NT2/D1 (cell line): ENCODE data around the gene CABP2.

ENCODE experiments used
- DNase-seq: peaks from one replicate; pipeline ENCODE4 v3.0.0-alpha.2; 2011; ENCODE audit warnings: low read depth, low spot score
- H3K27me3 ChIP-seq: 2 replicates; pipeline ENCODE4 v1.6.0; 2011; ENCODE audit warnings: mild to moderate bottlenecking; ENCODE audit not compliant: insufficient read length, insufficient read depth
- H3K36me3 ChIP-seq: 2 replicates; pipeline ENCODE4 v1.6.1; 2011; ENCODE audit warnings: mild to moderate bottlenecking, low read length, mixed read lengths; ENCODE audit not compliant: insufficient read depth, insufficient read length
- H3K4me1 ChIP-seq: 2 replicates; pipeline ENCODE4 v1.5.1; 2011; ENCODE audit not compliant: insufficient read depth, insufficient read length
- H3K4me3 ChIP-seq: 2 replicates; pipeline ENCODE4 v1.5.1; 2011; ENCODE audit warnings: low read depth; ENCODE audit not compliant: insufficient read length
- H3K9ac ChIP-seq: 2 replicates; pipeline ENCODE4 v1.6.0; 2011; ENCODE audit warnings: low read depth; ENCODE audit not compliant: insufficient read length
- H3K9me3 ChIP-seq: 2 replicates; pipeline ENCODE4 v1.5.1; 2011; ENCODE audit warnings: mild to moderate bottlenecking, low read length; ENCODE audit not compliant: insufficient read depth
- SUZ12 ChIP-seq: IDR thresholded peaks from 2 replicates; pipeline ENCODE4 v1.6.1; 2011; ENCODE audit not compliant: insufficient read length, insufficient read depth; ENCODE audit errors: extremely low read depth
- YY1 ChIP-seq: IDR thresholded peaks from 2 replicates; pipeline ENCODE4 v1.6.1; 2011; ENCODE audit not compliant: insufficient read length, insufficient read depth
- ZNF274 ChIP-seq: IDR thresholded peaks from 2 replicates; pipeline ENCODE4 v1.6.1; 2011; ENCODE audit warnings: mild to moderate bottlenecking, low read depth, low read length

The CABP2 gene

GRCh38 chr11:67492801-67493547, 30.3 kb downstream of the CABP2 start:
- Histone ChIP-seq H3K36me3 (peaks cover 95% of the 10 kb centered on the region), H3K4me1 (peaks cover 23% of the 10 kb centered on the region), H3K9ac (no peak overlapping the region), H3K9me3 (no peaks in the 10 kb centered on the region), H3K27me3 (no peaks in the 10 kb centered on the region), H3K4me3 (no peak overlapping the region)
- TF ChIP-seq YY1 (no peak), SUZ12 (no peak), ZNF274 (no peak)
- DNase-seq: no peak

GRCh38 chr11:67492069-67492727, 31.0 kb downstream of the CABP2 start:
- no peak overlapping the region for H3K4me3 ChIP-seq
- peaks cover 16% of the 10 kb centered on the region for H3K4me1 ChIP-seq
- H3K36me3 ChIP-seq: peaks cover 94% of the 10 kb centered on the region
- DNase-seq: no peak
- H3K27me3 ChIP-seq: no peaks in the 10 kb centered on the region
- H3K9ac ChIP-seq: no peak overlapping the region
- TF ChIP-seq ZNF274: no peak
- TF ChIP-seq SUZ12: no peak
- no peak for TF ChIP-seq YY1
- no peaks in the 10 kb centered on the region for H3K9me3 ChIP-seq

GRCh38 chr11:67491276-67492068, 31.8 kb downstream of the CABP2 start:
- peaks cover 93% of the 10 kb centered on the region for H3K36me3 ChIP-seq

GRCh38 chr11:67490727-67491065, 32.5 kb downstream of the CABP2 start:
- H3K36me3 ChIP-seq: peaks cover 87% of the 10 kb centered on the region
- H3K9me3 ChIP-seq: no peaks in the 10 kb centered on the region
- no peaks in the 10 kb centered on the region for H3K27me3 ChIP-seq
- TF ChIP-seq YY1 (no peak), ZNF274 (no peak), SUZ12 (no peak)
- no peak overlapping the region for H3K9ac ChIP-seq
- no peak overlapping the region for H3K4me3 ChIP-seq
- peaks cover 16% of the 10 kb centered on the region for H3K4me1 ChIP-seq
- DNase-seq: no peak

More at GRCh38 chr11:67491276-67492068, 31.8 kb downstream of the CABP2 start:
- H3K4me1 ChIP-seq: peaks cover 16% of the 10 kb centered on the region
- no peak overlapping the region for H3K4me3 ChIP-seq
- DNase-seq: no peak
- H3K9ac ChIP-seq: peak overlapping the region; percentile 18
- H3K27me3 ChIP-seq: no peaks in the 10 kb centered on the region
- TF ChIP-seq YY1 (no peak), SUZ12 (no peak), ZNF274 (no peak)
- H3K9me3 ChIP-seq: no peaks in the 10 kb centered on the region

GRCh38 chr11:67489885-67490726, 33.1 kb downstream of the CABP2 start:
- Histone ChIP-seq H3K4me3 (no peak overlapping the region), H3K9me3 (no peaks in the 10 kb centered on the region), H3K4me1 (peaks cover 11% of the 10 kb centered on the region), H3K36me3 (peaks cover 81% of the 10 kb centered on the region), H3K27me3 (no peaks in the 10 kb centered on the region), H3K9ac (peak overlapping the region; percentile 43)
- no peak for TF ChIP-seq ZNF274
- no peak for TF ChIP-seq SUZ12
- no peak for TF ChIP-seq YY1
- no peak for DNase-seq

- TF ChIP-seq ZNF274 (no peak), SUZ12 (no peak), YY1 (no peak)
- no peak overlapping the region for H3K9ac ChIP-seq
- no peaks in the 10 kb centered on the region for H3K9me3 ChIP-seq
- H3K4me1 ChIP-seq: peaks cover 13% of the 10 kb centered on the region
- no peak overlapping the region for H3K4me3 ChIP-seq
- H3K36me3 ChIP-seq: peaks cover 80% of the 10 kb centered on the region
- no peak for DNase-seq
- no peaks in the 10 kb centered on the region for H3K27me3 ChIP-seq
Measured at GRCh38 chr11:67489203-67489884, 33.9 kb downstream of the CABP2 start.
